ENCODE results near the gene NAGPA.
"Not testable (repeated sequence)": the region's sequence is repeated elsewhere in the genome, so short reads cannot be mapped to it uniquely, and the experiment has no call there.

NAGPA gene

GRCh38 chr16:5033256-5034166, at the start of gene NAGPA:
Gene NAGPA, minus strand, starts transcription at chr16:5033935. Its CDS starts 21 bp downstream, at chr16:5033914.
- H3K4me3 ChIP-seq (replicated peaks; ENCODE audit: low read depth, low read length): peak within 1 kb of the TSS; percentile 74
- no peak for DNase-seq (ENCODE audit: extremely low read depth, low read depth)
- TF ChIP-seq, protein P1, sequence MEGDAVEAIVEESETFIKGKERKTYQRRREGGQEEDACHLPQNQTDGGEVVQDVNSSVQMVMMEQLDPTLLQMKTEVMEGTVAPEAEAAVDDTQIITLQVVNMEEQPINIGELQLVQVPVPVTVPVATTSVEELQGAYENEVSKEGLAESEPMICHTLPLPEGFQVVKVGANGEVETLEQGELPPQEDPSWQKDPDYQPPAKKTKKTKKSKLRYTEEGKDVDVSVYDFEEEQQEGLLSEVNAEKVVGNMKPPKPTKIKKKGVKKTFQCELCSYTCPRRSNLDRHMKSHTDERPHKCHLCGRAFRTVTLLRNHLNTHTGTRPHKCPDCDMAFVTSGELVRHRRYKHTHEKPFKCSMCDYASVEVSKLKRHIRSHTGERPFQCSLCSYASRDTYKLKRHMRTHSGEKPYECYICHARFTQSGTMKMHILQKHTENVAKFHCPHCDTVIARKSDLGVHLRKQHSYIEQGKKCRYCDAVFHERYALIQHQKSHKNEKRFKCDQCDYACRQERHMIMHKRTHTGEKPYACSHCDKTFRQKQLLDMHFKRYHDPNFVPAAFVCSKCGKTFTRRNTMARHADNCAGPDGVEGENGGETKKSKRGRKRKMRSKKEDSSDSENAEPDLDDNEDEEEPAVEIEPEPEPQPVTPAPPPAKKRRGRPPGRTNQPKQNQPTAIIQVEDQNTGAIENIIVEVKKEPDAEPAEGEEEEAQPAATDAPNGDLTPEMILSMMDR (IDR thresholded peaks at IDR 0.05; ENCODE audit: low read depth, low read length, missing control alignments): no peak

DNA sequence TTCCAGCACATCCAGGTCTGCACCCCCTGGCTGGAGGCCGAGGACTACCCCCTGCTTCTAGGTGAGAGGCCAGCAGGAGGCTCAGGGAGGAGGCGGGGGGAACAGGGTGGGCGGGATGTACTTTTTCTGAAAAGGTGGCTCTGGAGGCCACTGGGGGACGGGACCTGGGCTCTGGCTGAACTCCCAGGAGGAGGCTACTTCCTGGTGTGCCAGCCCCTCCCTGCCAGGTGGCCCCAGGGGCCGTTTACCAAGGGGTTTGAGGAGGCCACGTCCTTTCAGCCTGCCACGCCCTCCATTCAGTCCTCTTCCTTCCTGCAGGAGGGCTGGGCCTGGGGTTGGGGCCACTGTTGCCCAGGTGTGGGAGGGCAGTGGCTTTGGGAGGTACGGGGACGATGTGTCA, 47.3 kb upstream of the NAGPA start:
- not testable (repeated sequence) for H3K4me3 ChIP-seq (replicated peaks; ENCODE audit: low read depth, low read length); DNase-seq (ENCODE audit: extremely low read depth, low read depth)

- not testable (repeated sequence) for DNase-seq (ENCODE audit: extremely low read depth, low read depth); H3K4me3 ChIP-seq (replicated peaks; ENCODE audit: low read depth, low read length)
Measured at GRCh38 chr16:5080461-5080860, 46.7 kb upstream of the NAGPA start.

DNA sequence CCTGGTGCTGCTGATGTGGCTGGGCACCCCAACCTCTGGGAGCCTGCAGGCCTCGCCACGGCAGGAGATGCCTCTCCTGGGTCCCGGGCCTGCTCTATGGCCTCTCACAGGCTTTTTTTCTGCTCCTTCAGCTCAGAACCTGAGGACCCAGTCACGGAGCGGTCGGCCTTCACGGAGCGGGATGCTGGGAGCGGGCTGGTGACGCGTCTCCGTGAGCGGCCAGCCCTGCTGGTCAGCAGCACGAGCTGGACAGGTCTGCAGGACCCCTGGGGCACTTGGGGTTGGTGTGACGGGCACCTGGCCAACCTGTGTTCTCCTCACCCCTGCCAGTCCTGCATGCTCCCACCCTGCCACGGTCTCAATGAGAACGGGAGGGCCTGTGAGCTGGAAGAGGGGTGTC, 44.9 kb upstream of the NAGPA start:
- no peak for DNase-seq (ENCODE audit: extremely low read depth, low read depth)
- no peak overlapping the region for H3K4me3 ChIP-seq (replicated peaks; ENCODE audit: low read depth, low read length)
- TF ChIP-seq, protein P1 (IDR thresholded peaks at IDR 0.05; ENCODE audit: low read depth, low read length, missing control alignments): no peak

GRCh38 chr16:5077304-5077703, 43.6 kb upstream of the NAGPA start:
- no peak overlapping the region for H3K4me3 ChIP-seq (replicated peaks; ENCODE audit: low read depth, low read length)
- TF ChIP-seq, protein P1 (IDR thresholded peaks at IDR 0.05; ENCODE audit: low read depth, low read length, missing control alignments): no peak
- DNase-seq (ENCODE audit: extremely low read depth, low read depth): no peak

DNA sequence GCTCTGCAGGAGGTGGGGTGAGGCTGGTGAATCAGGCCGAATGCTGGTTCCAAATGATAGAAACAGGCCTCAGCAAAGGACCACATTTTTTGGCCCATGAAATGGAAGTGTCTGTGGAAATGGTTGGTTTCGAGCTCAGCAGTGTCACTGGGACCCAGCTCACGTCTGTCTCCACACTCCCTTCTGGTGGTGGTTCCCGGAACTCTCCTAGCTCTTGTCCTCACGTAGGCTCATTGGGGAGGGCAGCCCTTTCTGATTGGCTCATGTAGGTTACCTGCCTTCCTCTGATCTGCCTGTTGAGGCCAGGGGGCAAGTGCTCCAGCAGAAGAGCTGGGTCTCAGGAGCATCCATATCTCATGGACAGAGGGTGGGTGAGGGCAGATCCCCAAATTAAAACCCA, 41.9 kb upstream of the NAGPA start:
- TF ChIP-seq, protein P1 (IDR thresholded peaks at IDR 0.05; ENCODE audit: low read depth, low read length, missing control alignments): no peak
- no peak for DNase-seq (ENCODE audit: extremely low read depth, low read depth)
- no peak overlapping the region for H3K4me3 ChIP-seq (replicated peaks; ENCODE audit: low read depth, low read length)

GRCh38 chr16:5073771-5074170, 40.0 kb upstream of the NAGPA start:
- not testable (repeated sequence) for DNase-seq (ENCODE audit: extremely low read depth, low read depth); H3K4me3 ChIP-seq (replicated peaks; ENCODE audit: low read depth, low read length)

DNA sequence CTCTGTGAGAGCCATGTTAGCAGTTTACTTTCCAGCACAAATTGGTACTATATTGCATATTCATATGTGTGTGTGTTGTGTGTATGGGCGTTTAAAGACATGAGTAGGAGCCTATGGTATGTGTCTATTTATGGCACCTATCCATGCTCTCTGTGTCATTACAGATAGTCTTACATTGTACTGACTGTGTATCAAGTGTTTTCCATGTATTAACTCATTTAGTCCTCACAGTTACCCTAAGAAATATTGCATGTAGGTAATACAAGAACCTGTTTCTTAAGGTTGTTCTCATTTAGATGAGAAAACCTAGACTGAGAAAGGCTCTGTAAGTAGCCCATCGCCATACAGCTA, 39.5 kb upstream of the NAGPA start:
- DNase-seq (ENCODE audit: extremely low read depth, low read depth): no peak
- TF ChIP-seq, protein P1 (IDR thresholded peaks at IDR 0.05; ENCODE audit: low read depth, low read length, missing control alignments): no peak
- H3K4me3 ChIP-seq (replicated peaks; ENCODE audit: low read depth, low read length): peak overlapping the region; percentile 80

Measured in HFF-Myc (cell line).